ENCODE data around the gene IGSF21. TPM values are rescaled to one million over a fixed set of nuclear protein-coding genes. Genes with fewer than 3 reads are reported as not detected.
A peak's percentile ranks its signal among the peaks of the same experiment; 100 is the strongest.

IGSF21 gene
- total RNA-seq, 1 donor from 2014 or later: 0.81 TPM

GRCh38 chr1:18288722-18289121 lies 181.1 kb downstream of the IGSF21 start:
- DNase-seq (ENCODE audit: low spot score) (no peak), ATAC-seq (no peak)

GRCh38 chr1:18289597-18289996 lies 182.0 kb downstream of the IGSF21 start:
- ATAC-seq (no peak), DNase-seq (ENCODE audit: low spot score) (no peak)

DNA sequence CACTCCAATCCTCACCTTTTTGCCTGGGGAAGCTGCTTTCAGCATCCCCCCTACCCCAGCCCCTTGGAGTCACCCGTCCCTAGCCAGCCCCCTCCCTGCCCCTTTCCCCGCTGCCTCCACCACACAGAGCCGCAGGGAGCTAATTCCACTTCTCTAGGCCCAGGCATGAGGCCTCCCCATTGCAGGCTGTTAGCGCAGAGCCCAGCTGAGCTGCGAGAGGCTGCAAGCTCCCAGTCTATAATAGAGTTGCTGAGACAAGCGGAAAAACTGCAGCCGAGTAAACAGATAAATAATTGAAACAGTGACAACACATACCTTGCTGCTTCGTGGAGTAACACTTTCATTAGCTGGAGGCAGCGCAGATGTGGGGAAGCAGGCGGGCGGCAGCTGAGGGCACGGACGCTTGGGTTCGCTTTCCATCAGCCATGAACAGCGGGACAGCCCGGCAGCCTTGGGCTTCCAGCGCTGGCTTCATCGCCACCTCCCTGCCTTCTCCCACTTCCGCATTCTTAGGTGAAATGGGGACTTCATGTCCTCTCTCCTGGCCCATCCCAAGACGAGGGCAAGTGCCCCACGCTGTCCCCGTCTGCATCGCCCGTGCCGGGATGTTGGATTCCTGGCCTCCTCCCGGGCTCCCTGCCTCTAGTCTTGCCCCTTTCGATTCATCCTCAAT lies 183.3 kb downstream of the IGSF21 start:
- ATAC-seq: no peak
- DNase-seq (ENCODE audit: low spot score): no peak

DNA sequence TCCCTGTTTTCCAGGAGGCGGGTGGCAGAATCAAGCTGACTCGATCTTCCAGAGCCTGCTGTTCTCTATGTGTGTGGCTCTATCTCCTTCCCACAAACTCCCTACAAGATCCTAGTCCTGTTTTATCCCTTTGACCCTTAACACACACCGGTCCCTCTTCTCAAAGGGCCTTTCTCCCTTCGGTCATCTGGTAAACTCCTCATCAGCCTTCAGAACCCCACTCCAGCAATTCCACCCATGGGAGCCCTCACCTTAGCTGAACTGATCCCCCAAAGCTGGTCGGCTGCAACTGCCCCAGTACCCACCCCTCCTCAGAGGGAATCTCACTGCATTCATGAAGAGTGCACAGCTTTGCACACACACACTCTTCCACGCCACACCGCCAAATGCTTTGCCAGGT lies 184.9 kb downstream of the IGSF21 start:
- ATAC-seq: no peak

GRCh38 chr1:18293291-18293690 lies 185.7 kb downstream of the IGSF21 start:
- no peak for DNase-seq (ENCODE audit: low spot score)
- no peak for ATAC-seq

More for the DNA sequence above, 184.9 kb downstream of the IGSF21 start:
- DNase-seq (ENCODE audit: low spot score): no peak

- DNase-seq (ENCODE audit: low spot score) (no peak), ATAC-seq (no peak)
Observed at GRCh38 chr1:18294437-18295176, 187.0 kb downstream of the IGSF21 start.

- ATAC-seq (no peak), DNase-seq (ENCODE audit: low spot score) (no peak)
Observed at GRCh38 chr1:18297896-18298648, 190.5 kb downstream of the IGSF21 start.

DNA sequence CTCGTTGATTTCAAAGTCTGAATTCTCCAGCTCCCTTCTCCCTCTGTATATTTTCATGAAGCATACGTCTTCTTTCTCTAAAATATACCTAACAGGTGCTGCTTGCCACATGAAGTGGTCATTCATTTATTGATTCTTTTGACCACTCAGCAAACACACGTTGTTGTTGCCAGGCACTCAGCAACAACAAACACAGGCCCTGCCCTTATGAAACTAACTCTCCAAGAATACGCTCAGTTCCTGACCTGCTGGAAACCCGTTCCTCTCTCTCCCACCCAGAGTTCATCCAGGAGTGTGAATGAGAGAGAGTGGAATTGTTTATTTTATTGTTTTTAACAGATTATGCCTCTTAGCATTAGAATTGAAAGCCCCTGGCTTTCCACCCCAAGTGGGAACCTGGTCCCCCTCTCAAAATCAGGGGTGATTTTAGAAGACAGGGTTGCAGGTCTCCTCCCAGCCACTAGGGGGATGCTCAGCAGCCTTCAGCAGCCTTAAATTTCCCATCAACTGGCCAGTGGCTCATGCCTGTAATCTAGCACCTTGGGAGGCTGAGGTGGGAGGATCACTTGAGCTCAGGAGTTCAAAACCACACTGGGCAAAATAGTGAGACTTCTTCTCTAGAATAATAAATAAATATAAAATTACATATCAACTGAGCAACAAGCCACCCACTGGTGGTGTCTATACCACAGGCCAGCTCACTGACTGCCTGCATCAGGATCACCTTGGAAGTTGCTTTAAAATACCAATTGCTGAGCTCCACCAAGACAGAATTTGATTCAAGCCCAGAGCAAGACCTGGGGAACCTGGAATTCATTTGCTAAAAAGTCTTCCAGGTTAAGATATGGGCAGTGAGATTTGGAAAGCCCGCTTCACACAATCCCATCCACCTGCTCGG lies 192.1 kb downstream of the IGSF21 start:
- peak; percentile 83 for ATAC-seq
- no peak for DNase-seq (ENCODE audit: low spot score)

DNA sequence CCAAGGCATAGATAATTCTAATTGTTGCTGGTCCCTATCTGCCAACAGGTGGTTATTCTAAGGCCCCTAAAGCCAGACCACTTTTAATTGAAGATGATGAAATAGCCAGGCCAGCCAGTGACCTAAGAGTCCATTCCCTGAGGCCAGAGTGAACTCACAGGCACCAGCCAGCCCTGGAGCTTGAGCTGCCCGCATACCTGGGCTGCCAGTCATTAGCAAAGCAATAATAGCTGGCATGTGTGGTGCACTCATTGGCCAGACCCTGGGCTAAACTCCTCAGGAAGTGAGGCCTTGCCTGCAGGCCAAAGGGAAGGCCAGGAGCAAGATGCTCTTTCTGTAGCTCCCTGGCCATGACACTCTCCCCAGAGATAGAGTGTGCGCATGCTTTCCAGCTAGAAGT lies 192.8 kb downstream of the IGSF21 start:
- ATAC-seq: no peak
- DNase-seq (ENCODE audit: low spot score): no peak

GRCh38 chr1:18302788-18303413 lies 195.3 kb downstream of the IGSF21 start:
- DNase-seq (ENCODE audit: low spot score) (no peak), ATAC-seq (no peak)

DNA sequence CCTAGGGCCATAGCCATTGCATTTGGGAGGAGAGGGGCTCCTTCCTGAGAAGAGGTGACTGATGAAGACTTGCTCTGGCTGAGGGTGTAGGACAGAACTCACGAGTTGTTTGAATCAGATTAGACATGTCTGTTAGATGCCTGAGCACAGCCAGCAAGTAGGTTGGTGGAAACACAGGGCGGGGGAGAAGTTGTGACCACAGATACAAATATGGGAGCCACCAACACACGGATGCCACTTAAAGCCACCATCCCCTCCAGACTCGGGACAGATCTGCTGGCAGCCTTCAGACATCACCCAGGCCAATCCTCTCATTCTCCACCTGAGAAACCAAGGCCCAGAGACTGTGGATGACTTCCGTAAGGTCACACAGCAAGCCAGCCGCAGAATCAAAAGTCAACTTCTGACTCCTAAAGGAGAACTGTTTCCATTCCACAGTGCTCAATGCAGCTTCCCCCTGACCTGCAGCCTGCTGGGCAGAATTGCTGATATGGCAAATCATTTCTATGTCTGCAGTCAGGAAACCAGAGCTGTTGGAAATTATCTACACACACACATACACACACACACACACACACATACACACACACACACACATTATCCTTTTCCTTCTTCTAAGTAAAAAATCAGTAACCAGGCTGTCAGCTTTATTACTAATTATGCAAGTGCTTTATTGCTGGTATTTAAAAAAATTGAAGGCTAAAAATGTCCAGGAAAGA lies 196.7 kb downstream of the IGSF21 start:
- DNase-seq (ENCODE audit: low spot score) (no peak), ATAC-seq (no peak)

DNA sequence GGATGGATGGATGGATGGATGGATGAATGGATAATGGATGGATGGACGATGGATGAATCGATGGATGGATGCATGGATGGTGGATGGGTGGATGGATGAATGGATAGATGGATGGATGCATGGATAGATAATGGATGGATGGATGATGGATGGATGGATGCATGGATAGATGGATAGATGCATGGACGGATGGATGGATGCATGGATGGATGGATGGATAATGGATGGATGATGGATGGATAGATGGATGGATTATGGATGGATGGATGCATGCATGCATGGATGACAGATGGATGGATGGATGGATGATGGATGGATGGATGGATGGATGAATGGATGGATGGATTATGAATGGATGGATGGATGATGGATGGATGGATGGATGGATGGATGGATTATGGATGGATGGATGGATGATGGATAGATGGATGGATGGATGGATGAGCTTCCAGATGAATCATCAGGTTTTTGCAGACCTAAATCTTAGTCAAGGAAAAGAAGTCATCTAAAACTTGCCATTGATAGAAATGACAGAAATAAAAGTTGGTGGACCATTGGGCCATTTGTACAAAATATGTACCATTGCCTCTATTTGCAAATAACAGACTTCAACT lies 197.7 kb downstream of the IGSF21 start:
- ATAC-seq (no peak), DNase-seq (ENCODE audit: low spot score) (no peak)

DNA sequence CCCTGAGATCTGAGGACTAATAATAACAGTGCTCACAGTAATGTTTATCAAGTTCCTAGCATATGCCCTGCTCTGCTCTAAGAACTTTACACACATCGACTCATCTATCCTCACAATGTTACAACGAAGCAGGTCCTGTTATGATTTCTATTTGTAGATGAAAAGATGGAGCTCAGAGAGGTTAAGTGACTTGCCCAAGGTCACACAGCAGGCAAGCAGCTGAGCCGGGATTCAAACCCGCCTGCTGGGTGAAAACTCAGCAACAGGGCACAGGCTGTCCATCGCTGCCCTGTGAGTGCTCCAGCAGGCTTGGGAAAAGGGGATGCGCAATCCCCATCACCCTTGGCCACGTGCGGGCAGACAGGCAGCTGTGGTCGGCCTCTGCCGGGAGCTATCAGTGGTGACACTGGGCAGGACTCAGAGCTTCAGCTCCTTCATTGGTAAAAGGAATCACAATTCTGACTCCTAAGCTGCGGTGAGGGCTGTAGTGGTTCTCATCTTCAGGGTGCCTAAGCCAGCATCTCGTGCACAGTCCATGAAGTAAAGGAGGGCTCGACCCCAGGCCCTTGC lies 199.8 kb downstream of the IGSF21 start:
- DNase-seq (ENCODE audit: low spot score) (no peak), ATAC-seq (no peak)

DNA sequence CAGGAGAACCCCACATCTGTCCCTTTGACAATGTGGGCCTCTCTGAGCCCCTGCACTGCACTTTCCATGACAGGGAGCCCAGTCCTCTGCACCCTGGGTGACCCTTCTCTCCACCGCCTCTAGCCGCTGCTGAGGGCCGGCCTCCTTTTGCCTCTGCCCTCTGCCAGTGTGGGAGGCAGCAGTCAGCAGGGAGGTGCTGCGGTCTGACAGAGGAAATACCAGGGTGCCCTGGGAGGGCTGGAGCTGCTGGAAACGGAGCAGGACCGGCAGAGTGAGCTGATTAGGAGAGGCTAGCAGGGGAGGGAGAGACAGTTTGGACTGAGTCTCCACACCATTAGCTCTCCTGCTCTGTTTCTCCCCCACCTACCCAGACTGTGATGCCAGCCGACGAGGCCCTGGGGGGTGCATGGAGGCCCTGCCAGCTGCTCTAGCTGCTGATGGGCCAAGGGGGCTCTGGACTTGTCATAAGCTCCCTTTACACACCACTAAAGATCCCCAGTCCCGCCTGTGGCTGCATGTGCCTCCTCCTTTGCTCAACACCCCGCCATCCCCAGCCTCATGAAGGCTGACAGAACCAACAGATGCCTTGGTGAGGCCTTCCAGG lies 202.1 kb downstream of the IGSF21 start:
- no peak for DNase-seq (ENCODE audit: low spot score)
- no peak for ATAC-seq

- ATAC-seq: no peak
- DNase-seq (ENCODE audit: low spot score): no peak
Observed at GRCh38 chr1:18312961-18313360, 205.4 kb downstream of the IGSF21 start.

DNA sequence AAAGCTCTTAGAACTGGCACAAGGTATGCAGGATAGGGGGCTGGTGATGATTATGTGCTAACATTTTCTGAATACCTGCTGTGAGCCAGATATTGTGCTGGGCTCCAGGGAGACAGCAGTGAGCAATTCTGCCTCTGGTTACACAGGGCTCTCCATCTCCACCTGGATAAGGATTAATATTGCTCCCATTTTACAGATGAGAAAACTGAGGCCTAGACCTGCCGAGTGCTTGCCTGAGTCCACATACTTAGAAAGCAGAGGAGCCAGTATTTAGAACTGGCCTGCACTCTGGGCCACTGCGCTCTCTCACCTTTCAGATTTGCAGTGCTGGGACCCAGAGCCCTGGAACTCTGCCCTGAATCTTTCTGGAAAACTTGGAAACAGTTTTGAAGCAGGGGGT lies 205.9 kb downstream of the IGSF21 start:
- DNase-seq (ENCODE audit: low spot score) (no peak), ATAC-seq (no peak)

GRCh38 chr1:18314399-18314798 lies 206.8 kb downstream of the IGSF21 start:
- ATAC-seq (no peak), DNase-seq (ENCODE audit: low spot score) (no peak)

- ATAC-seq: no peak
- no peak for DNase-seq (ENCODE audit: low spot score)
Observed at GRCh38 chr1:18315449-18315848, 207.9 kb downstream of the IGSF21 start.

DNA sequence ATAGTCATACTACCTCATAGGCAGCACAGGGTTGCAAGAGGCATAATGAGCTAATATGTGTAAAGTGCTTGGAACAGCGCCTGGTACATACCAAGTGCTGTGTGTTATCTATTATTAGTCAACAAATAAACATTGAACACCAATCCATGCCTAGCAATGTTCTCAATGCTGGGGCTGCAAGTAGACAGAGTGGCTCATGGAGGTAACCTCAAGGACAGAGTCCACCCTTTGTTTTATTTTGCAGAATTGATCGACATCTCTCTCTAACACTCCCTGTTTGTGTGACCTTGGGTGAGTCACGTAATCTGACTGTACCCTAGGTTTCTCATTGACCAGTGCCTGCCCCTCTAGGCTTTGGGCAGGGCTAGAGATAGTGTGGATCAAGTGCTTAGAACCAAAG lies 209.2 kb downstream of the IGSF21 start:
- ATAC-seq (no peak), DNase-seq (ENCODE audit: low spot score) (no peak)

All from left lobe of liver (tissue), 2 donors.